ENCODE data around the gene COL1A1.

DNA sequence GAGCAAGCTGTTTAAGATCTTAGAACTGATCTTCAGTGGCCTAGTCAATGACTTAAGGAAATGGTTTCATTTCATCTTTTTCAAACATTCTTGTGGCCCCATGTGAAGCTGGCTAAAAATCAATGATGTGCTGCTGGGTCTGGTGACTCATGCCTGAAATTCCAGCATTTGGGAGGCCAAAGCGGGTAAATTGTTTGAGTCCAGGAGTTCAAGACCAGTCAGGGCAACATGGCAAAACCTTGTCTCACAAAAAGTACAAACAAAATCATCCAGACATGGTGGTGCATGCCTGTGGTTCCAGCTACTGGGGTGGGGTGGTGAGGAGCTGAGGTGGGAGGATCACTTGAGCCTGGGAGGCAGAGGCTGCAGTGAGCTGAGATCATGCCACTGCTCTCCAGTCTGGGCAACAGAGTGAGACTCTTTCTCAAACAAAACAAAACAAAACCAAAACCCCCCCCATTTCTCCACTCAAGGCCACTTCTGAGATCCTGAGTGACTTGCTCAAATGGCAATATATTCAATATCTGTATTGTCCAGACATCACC is 17.4 kb upstream of the COL1A1 start:
- TF ChIP-seq, protein P1, sequence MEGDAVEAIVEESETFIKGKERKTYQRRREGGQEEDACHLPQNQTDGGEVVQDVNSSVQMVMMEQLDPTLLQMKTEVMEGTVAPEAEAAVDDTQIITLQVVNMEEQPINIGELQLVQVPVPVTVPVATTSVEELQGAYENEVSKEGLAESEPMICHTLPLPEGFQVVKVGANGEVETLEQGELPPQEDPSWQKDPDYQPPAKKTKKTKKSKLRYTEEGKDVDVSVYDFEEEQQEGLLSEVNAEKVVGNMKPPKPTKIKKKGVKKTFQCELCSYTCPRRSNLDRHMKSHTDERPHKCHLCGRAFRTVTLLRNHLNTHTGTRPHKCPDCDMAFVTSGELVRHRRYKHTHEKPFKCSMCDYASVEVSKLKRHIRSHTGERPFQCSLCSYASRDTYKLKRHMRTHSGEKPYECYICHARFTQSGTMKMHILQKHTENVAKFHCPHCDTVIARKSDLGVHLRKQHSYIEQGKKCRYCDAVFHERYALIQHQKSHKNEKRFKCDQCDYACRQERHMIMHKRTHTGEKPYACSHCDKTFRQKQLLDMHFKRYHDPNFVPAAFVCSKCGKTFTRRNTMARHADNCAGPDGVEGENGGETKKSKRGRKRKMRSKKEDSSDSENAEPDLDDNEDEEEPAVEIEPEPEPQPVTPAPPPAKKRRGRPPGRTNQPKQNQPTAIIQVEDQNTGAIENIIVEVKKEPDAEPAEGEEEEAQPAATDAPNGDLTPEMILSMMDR (IDR thresholded peaks at IDR 0.05; ENCODE audit: low read length) = no peak
- TF ChIP-seq EZH2 (optimal IDR thresholded peaks at IDR 0.05; ENCODE audit: low read depth, low read length) = no peak
- TF ChIP-seq EZH2phosphoT487 (IDR thresholded peaks at IDR 0.05; ENCODE audit: low read length) = no peak
